PC-9 (cell line): ENCODE results near the gene RND3. TPM values are rescaled to one million over a fixed set of nuclear protein-coding genes. Genes with fewer than 3 reads are reported as not detected.

Source experiments
- BruUV-seq: library from RNA; stranded (reverse); fragments of 400-500 nt; replicated peaks from 2 replicates; lab custom pipeline; 2021; lab: Mats Ljungman, UMichigan
- CTCF ChIA-PET: fragments of 300-600 bp; sonication (Branson Sonifier 250); formaldehyde crosslinking; loops from one replicate; lab custom pipeline; 2022; ENCODE audit warnings: antibody characterized with exemption; lab: Charles Lee
- POLR2A ChIA-PET: fragments of 300-600 bp; sonication (Branson Sonifier 250); formaldehyde crosslinking; loops from one replicate; lab custom pipeline; 2022; ENCODE audit warnings: antibody characterized with exemption; ENCODE audit not compliant: unreplicated experiment; lab: Charles Lee
- DNase-seq, 2 experiments: peaks; one replicate each; pipeline versions ENCODE4 v3.0.0 to v3.0.0-alpha.2; 2015 to 2022; ENCODE audit warnings: mixed read lengths in 1 of 2
- H2AFZ ChIP-seq: fragments of 200-600 bp; sonication (generic); 2 replicates; pipeline ENCODE4 v1.8.1; 2017; ENCODE audit warnings: antibody characterized with exemption
- H3F3A ChIP-seq: fragments of 200-600 bp; sonication (generic); 2 replicates; pipeline ENCODE4 v1.8.1; 2017; ENCODE audit warnings: antibody characterized with exemption, mild to moderate bottlenecking, low read depth; ENCODE audit not compliant: insufficient read depth
- H3K27ac ChIP-seq: fragments of 200-600 bp; sonication (generic); 2 replicates; pipeline ENCODE4 v1.6.1; 2016; ENCODE audit warnings: mixed run types
- H3K27me3 ChIP-seq: fragments of 200-600 bp; sonication (generic); 2 replicates; pipeline ENCODE4 v1.6.1; 2016; ENCODE audit warnings: low read depth, mixed run types; ENCODE audit not compliant: insufficient read depth
- H3K36me3 ChIP-seq: fragments of 200-600 bp; sonication (generic); 2 replicates; pipeline ENCODE4 v1.6.1; 2016; ENCODE audit warnings: low read depth, mixed run types
- H3K4me1 ChIP-seq: fragments of 200-600 bp; sonication (generic); replicated peaks from 2 replicates; pipeline ENCODE4 v1.6.1; 2016; ENCODE audit warnings: mixed run types; ENCODE audit not compliant: insufficient read depth
- H3K4me2 ChIP-seq: fragments of 200-600 bp; sonication (generic); 2 replicates; pipeline ENCODE4 v1.6.1; 2017; ENCODE audit warnings: mixed run types
- H3K4me3 ChIP-seq: fragments of 200-600 bp; sonication (generic); 2 replicates; pipeline ENCODE4 v1.6.1; 2016; ENCODE audit warnings: mixed run types
- H3K79me2 ChIP-seq: fragments of 200-600 bp; sonication (generic); 2 replicates; pipeline ENCODE4 v1.6.1; 2017; ENCODE audit warnings: low read depth, mixed run types
- H3K9me2 ChIP-seq: fragments of 200-600 bp; sonication (generic); 2 replicates; pipeline ENCODE4 v1.8.1; 2017; ENCODE audit warnings: mild to moderate bottlenecking; ENCODE audit not compliant: insufficient read depth
- H3K9me3 ChIP-seq: fragments of 200-600 bp; sonication (generic); 2 replicates; pipeline ENCODE4 v1.8.1; 2016; ENCODE audit warnings: low read depth; ENCODE audit not compliant: insufficient read depth
- H4K20me1 ChIP-seq: fragments of 200-600 bp; sonication (generic); 2 replicates; pipeline ENCODE4 v1.8.1; 2017; ENCODE audit not compliant: insufficient read depth
- CTCF ChIP-seq: fragments of 200-600 bp; sonication (generic); conservative IDR thresholded peaks from 2 replicates; pipeline ENCODE4 v1.6.1; 2017; ENCODE audit warnings: mixed run types, antibody characterized with exemption, mild to moderate bottlenecking, moderate library complexity
- EZH2 ChIP-seq: fragments of 200-600 bp; sonication (generic); IDR thresholded peaks from 2 replicates; pipeline ENCODE4 v1.8.0; 2017; ENCODE audit warnings: antibody characterized with exemption, low read depth
- intact Hi-C: fragments of 100-400 bp; cut with micrococcal nuclease; formaldehyde crosslinking; loops from one replicate; pipeline ENCODE4 v1.10.0; 2022; ENCODE audit not compliant: unreplicated experiment
- total RNA-seq: library from RNA; stranded (reverse); gene quantifications from 2 replicates; pipeline ENCODE4 v1.2.3, GENCODE V29; 2021

RND3 gene
- total RNA-seq, 1 experiment from 2014 or later: 72.9 TPM

- Histone ChIP-seq H3K36me3 (no peaks in the 10 kb centered on the region), H3K4me3 (no peak overlapping the region), H3K27me3 (no peaks in the 10 kb centered on the region), H3F3A (no peaks in the 10 kb centered on the region), H3K9me3 (no peaks in the 10 kb centered on the region), H2AFZ (no peak overlapping the region), H3K9me2 (no peaks in the 10 kb centered on the region), H4K20me1 (no peaks in the 10 kb centered on the region), H3K4me1 (no peaks in the 10 kb centered on the region), H3K79me2 (no peaks in the 10 kb centered on the region), H3K4me2 (no peak overlapping the region), H3K27ac (no peak overlapping the region)
- no TSS peak for BruUV-seq
- intact Hi-C loops: no loop called here
- CTCF ChIA-PET: no interaction called here
- no peak for DNase-seq
- no peak for TF ChIP-seq CTCF
- TF ChIP-seq EZH2: no peak
- POLR2A ChIA-PET: no interaction called here
These were observed 49.4 kb downstream of the RND3 start for GRCh38 chr2:150438041-150438440.

- ChIA-PET POLR2A (no interaction called here), CTCF (no interaction called here)
- H3K79me2 ChIP-seq: no peaks in the 10 kb centered on the region
- no peak overlapping the region for H2AFZ ChIP-seq
- H3K4me2 ChIP-seq: no peak overlapping the region
- no peaks in the 10 kb centered on the region for H3K27me3 ChIP-seq
- no peaks in the 10 kb centered on the region for H3F3A ChIP-seq
- no peak overlapping the region for H3K27ac ChIP-seq
- no peaks in the 10 kb centered on the region for H4K20me1 ChIP-seq
- no peak for TF ChIP-seq CTCF
- TF ChIP-seq EZH2: no peak
- H3K4me3 ChIP-seq: no peak overlapping the region
- H3K4me1 ChIP-seq: no peaks in the 10 kb centered on the region
- intact Hi-C loops: no loop called here
- no TSS peak for BruUV-seq
- no peak for DNase-seq
- H3K9me2 ChIP-seq: no peaks in the 10 kb centered on the region
- H3K36me3 ChIP-seq: no peaks in the 10 kb centered on the region
- H3K9me3 ChIP-seq: no peaks in the 10 kb centered on the region
These were observed 55.2 kb downstream of the RND3 start for GRCh38 chr2:150432312-150432625.

GRCh38 chr2:150431561-150432311 is 55.7 kb downstream of the RND3 start:
- no peak for DNase-seq
- Histone ChIP-seq H3K4me1 (no peaks in the 10 kb centered on the region), H3K36me3 (no peaks in the 10 kb centered on the region), H3K9me2 (no peaks in the 10 kb centered on the region), H3K4me3 (no peak overlapping the region), H2AFZ (no peak overlapping the region), H3K4me2 (no peak overlapping the region), H3K9me3 (no peaks in the 10 kb centered on the region), H4K20me1 (no peaks in the 10 kb centered on the region), H3K27ac (no peak overlapping the region), H3K79me2 (no peaks in the 10 kb centered on the region), H3F3A (no peaks in the 10 kb centered on the region), H3K27me3 (no peaks in the 10 kb centered on the region)
- POLR2A ChIA-PET: no interaction called here
- CTCF ChIA-PET: no interaction called here
- TF ChIP-seq CTCF (no peak), EZH2 (no peak)
- no TSS peak for BruUV-seq
- intact Hi-C loops: no loop called here
